ENCODE data around the gene RABL2B.
"Not testable (repeated sequence)": the region's sequence is repeated elsewhere in the genome, so short reads cannot be mapped to it uniquely, and the experiment has no call there.

Gene RABL2B

DNA sequence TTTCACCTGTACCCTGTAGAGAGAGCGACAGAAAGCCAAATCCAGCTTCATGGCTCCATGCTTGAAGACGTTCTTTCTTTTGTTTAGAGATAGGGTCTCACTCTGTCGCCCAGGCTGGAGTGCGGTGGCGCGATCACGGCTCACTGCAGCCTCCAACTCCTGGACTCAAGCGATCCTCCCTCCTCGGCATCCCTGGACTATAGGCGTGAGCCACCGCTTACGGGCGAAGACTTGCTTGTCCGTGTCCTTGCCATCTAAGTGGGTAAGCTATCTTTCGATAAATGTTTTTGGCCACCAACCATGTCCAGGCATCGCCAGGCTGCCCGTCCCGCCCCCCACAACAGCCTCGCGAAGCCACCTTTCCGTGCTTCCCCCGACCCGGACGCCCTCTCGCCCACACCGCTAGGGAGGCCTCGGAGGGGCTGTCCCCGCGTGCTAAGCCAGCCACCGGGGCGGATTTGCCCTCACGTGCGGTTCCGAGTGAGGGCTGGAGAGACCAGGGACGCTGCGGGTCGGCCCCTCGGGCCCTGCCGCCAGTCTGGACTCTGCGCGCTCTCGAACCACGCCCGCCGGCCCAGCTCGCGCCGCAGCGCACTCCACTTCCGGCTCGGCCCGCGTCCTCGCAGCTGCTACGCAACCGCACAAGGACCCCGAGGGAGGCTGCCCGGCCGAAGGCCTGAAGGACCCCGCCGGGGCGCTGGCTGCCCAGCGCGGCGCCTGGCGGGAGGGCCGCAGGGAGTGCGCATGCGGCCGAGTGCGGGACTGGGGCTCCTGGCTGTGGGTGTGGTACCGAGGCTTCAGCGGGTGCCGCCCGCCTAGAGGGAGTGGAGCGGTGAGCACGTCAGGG lies at the start of gene RABL2B:
Gene RABL2B (minus strand): TSS at position 604 of the 847 bp plus-strand sequence. CDS start 1,342 bp downstream, outside the sequence.
- peak; percentile 91 for DNase-seq

DNA sequence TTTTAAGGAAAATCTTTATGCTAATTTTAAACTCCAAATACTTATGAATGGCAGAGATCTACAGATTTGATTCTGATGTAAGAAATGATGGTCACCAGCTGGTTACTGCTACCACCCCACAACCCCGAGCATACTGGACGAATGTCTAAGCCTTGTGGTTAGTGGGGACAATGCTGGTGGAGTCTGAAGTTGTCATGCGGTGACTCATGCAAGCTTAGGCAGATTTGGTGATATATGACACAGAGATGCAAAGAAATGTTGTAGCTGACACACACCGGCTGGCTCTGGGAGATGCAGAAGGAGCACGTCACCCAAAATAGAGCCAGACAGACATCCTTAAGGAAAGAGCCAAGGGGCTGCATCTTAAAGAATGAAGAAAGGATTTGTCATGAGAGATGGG lies 3.5 kb upstream of the RABL2B start:
- peak; percentile 43 for DNase-seq

DNA sequence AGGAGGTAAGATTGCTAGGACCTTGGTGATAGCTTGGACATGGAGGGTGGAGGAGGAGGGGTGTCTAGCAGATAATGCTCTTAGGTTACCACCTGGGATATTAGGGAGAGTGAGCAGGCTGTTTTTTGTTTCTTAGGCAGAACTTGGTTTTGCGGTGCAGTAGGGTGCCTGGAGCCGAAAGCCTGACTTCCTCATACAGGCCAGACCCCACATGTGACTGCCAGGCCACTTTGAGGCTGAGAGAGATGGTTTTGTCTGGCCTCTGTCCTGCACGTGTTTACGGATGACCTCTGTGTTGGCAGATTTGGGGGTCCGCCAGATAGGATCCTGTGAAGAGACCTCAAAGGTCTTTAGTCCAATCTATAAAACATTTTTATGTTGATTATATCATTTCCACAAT lies 1.9 kb upstream of the RABL2B start:
- DNase-seq: not testable (repeated sequence)

DNA sequence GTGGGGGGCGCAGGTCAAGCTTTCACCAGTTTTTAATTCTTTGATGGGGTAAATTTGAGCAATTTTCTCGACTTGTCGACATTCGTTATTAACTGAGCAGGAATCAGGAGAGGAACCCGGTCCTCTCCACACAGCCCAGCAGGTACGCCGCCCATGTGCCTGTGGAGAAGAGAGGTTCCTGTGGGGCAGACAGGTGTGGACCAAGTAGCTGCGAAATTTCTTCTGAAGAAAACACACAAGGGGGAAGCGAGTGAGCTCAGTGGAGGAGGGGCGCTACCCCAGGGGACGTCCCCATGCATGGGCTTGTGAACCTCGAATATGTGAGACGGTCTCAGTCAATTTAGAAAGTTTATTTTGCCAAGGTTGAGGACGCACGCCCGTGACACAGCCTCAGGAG lies 442 bp upstream of the RABL2B start:
- not testable (repeated sequence) for DNase-seq

DNA sequence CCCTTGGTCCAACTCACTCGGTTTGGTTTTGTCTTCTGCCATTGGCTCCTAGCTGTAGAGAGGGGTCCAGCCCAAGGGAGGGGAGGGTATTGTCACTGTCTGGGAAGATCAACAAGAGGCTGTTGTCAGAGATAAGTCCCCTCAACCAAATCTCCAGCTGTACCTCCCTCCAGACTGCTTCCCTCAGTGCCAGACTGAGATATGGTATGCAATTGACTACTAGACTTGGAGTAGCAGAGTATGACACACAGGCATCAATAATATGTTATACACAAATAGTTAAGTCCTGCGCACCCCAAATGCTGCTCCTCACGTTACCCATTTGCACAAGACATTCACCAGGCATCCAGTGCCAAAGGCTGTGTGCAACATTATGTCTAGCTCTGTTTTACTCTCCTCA lies 1.2 kb downstream of the RABL2B start:
- not testable (repeated sequence) for DNase-seq

DNA sequence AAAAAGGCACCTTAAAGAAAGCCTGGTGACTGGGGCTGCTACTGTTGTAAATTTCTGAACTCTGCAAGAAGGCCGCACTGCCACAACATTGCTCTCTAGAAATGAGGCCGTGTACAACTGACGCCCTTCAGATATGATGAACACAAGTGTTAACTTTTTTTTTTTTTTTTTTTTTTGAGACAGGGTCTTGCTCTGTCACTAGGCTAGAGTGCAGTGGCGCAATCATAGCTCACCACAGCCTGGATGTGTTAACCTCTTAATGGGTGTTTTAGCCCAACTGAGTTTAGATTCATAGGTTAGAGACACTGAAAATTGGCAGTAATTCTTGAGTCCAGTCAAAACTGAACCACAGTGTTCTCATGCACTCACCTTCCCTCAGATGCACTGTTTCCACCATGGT lies 3.2 kb downstream of the RABL2B start:
- DNase-seq: peak; percentile 75

DNA sequence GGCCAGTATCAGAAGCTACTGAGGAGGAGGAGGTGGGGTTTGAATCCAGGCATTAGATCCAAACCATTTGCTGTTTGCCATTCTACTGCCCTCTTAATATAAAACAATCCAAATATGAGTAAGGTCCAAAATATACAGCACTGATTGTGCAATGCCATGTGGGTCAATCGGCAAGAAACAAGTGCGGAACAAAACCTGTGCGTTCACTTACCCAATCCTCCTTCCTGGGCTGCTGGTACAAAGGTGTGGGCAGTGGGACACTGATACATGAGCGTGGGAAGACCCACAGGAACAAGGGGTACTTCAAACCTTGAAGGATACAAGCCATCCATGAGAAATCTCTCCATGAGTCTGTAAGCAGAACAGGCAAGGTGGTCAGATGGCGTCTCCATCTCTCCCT lies 5.8 kb downstream of the RABL2B start:
- DNase-seq: not testable (repeated sequence)

DNA sequence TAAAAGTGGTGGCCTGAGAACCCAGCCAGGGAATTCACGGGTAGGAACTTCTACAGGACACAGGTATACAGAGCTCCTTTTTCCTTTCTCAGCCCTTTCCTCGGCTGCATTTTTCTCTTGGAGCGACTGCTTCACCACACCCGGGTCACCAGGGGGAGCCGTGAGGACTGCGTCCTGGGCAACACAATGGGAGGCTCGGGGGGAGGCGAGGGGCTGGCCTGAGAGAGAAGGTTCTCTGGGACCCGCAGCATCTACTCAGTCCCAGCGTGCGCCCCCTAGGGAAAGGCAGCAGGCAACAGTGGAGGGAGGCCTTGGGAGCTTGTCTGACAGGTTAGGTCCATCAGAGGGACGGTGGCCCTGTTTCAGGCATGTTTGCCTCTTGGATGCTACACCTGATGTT lies 8.3 kb downstream of the RABL2B start:
- not testable (repeated sequence) for DNase-seq

DNA sequence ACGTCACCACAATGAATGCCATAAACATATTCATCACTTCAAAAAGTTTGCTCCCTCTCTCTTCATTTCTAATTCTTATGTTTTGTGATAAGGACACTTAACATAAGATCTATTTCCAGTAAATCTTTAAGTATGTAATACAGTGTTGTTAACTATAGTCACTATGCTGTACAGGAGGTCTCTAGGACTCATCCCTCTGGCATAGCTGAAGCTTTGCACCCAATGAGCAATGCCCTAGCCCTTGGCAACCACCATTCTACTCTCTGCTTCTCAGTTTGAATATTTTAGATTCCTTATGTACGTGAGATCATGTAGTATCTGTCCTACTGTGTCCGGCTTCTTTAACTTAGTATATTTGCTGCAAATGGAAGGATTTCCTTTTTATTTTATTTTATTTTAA lies 19.1 kb downstream of the RABL2B start:
- DNase-seq: not testable (repeated sequence)

DNA sequence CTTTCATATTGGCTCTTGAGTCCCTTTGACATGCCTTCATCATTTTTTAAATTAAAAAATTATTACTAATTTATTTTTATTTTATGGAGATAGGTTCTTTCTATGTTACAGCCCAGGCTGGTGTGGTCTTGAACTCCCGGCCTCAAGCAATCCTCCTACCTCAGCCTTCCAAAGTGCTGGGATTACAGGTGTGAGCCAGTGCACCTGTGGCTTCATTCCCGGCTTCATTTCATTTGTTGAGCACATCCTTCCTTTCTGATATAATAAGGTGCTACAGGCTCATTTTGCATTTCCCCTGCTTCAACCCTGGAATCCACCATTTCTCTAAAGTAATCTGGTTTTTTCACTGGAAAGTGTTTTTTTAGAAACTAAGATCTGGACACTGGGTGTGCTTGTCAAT lies 21.6 kb downstream of the RABL2B start:
- not testable (repeated sequence) for DNase-seq

DNA sequence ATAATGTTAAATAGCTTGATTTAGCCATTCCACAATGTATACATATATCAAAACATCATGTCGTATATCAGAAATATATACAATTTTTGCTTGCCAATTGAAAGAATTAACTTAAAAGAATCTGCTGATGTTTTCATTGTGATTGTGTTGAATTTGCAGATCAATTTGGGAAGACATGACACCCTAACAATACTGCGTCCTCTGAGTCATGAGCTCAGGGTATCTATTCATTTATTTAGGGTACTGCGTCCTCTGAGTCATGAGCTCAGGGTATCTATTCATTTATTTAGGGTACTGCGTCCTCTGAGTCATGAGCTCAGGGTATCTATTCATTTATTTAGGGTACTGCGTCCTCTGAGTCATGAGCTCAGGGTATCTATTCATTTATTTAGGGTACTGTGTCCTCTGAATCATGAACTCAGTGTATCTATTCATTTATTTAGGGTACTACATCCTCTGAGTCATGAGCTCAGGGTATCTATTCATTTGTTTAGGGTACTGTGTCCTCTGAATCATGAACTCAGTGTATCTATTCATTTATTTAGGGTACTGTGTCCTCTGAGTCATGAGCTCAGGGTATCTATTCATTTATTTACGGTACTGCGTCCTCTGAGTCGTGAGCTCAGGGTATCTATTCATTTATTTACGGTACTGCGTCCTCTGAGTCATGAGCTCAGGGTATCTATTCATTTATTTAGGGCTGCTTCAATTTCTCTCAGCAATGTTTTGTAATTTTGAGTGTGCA lies 23.7 kb downstream of the RABL2B start:
- not testable (repeated sequence) for DNase-seq

DNA sequence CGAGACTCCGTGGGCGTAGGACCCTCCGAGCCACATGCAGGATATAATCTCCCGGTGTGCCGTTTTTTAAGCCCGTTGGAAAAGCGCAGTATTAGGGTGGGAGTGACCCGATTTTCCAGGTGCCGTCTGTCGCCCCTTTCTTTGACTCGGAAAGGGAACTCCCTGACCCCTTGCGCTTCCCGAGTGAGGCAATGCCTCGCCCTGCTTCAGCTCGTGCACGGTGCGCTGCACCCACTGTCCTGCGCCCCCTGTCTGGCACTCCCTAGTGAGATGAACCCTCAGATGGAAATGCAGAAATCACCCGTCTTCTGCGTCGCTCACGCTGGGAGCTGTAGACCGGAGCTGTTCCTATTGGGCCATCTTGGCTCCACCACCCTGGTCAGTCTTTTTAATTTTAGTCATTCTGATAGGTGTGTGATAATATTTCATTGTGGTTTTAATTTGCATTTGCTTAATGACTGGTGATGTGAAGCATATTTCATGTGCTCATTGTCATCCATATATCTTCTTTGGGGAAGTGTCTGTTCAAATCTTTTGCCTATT lies 26.4 kb downstream of the RABL2B start:
- DNase-seq: peak; percentile 39

DNA sequence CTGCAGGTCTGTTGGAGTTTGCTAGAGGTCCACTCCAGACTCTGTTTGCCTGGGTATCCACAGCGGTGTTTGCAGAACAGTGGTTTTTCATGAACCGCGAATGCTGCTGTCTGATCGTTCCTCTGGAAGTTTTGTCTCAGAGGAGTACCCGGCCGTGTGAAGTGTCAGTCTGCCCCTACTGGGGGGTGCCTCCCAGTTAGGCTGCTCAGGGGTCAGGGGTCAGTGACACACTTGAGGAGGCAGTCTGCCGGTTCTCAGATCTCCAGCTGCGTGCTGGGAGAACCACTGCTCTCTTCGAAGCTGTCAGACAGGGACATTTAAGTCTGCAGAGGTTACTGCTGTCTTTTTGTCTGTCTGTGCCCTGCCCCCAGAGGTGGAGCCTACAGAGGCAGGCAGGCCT lies 27.0 kb downstream of the RABL2B start:
- not testable (repeated sequence) for DNase-seq

DNA sequence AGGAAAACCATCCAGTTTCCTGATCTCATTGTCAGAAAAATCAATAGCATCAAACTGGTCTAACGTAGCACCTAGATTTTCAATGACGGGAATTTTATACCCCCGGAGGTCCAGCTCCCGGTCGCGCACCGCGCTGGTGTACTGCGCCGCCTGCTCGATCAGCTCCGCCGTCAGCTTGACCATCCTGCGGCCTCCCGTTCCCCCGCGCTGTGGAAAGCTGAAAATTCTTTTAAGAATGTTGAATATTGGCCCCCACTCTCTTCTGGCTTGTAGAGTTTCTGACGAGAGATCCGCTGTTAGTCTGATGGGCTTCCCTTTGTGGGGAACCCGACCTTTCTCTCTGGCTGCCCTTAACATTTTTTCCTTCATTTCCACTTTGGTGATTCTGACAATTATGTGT lies 28.2 kb downstream of the RABL2B start:
- not testable (repeated sequence) for DNase-seq

DNA sequence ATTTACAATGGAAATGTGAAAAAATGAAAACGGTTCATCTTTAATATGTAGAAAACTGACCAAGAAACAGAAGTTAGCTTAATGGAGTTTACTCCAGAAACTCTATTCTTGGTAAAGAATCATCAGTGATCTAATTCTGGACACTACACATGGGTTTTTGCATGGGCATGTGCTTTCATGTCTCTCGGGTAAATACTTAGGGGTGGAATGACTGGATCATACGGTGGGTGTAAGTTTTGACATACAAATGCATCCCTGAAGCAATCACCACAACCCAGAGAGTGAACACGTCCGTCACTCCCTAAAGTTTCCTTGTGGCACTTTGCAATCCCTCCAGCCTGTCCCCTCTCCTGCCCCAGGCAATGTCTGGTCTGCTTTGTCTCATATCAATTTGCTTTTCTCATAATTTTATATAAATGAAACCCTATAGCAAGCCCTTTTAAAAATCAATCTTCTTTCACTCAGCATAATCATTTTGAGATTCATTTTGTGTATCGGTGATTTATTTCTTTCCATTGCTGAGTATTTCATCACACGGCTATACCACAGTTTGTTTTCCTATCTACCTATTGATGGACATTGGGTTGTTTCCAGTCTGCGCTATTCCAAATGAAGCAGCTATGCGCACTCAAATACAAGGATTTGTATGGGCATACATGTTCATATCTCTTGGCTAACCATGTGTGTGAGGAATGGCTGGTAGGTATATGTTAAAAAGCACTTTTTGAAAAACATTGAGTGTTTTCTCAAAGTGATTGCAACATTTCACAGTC lies 33.9 kb downstream of the RABL2B start:
- DNase-seq: not testable (repeated sequence)

DNA sequence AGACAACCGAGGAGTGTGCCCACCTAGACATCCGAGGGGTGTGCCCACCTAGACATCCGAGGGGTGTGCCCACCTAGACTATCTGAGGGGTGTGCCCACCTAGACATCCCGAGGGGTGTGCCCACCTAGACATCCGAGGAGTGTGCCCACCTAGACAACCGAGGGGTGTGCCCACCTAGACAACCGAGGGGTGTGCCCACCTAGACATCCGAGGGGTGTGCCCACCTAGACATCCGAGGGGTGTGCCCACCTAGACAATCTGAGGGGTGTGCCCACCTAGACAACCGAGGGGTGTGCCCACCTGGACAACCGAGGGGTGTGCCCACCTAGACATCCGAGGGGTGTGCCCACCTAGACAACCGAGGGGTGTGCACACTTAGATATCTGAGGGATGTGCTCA lies 34.8 kb downstream of the RABL2B start:
- DNase-seq: not testable (repeated sequence)

DNA sequence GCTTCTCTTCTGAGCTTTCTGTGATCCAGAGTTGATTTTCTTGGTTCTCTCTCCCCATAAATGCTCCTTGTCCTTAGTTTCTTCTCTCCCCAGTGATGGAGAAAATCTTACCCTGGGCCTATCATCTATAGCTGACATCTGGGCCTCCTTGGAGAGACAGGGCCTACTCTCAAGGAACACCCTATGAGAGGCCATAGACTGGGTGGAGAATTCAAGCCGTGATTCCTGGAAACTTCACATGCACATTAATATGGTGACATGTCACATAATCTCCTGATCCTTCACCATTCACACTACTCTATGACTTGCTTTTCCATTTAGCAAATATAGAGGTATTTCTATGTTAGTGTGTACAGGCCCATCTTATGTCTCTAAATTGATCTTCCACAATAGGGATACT lies 35.9 kb downstream of the RABL2B start:
- not testable (repeated sequence) for DNase-seq

DNA sequence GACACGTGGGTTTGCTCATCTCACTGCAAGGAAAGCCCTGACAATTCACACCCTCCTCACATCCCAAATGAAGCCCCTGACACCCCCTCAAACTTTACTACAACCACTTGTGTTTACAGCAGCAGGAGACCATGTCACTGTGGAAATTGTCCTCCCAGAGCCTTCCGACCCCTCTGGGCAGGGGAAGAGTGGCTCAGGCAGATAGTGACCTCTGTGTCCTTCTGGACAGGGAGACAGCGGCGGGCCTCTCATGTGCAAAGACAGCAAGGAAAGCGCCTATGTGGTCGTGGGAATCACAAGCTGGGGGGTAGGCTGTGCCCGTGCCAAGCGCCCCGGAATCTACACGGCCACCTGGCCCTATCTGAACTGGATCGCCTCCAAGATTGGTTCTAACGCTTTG lies 39.0 kb downstream of the RABL2B start:
- DNase-seq: not testable (repeated sequence)

DNA sequence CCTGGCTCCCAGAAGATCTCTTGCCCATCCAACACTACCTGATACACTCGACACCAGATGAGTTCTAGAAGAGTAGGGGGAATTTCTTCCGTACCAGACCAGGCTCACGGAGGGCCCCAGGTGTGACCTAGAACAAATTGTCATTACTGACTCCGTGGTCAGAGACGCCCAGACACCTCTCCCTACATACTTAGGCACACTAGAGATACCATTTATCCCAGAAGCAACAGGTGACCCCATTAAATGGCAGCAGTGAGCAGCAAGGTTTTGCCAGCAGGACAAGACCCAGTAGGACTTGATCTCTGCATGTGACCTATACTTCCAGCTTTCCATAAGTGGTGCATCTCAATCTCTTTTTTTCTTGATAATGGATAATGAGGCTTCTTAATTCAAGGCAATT lies 42.7 kb downstream of the RABL2B start:
- not testable (repeated sequence) for DNase-seq

DNA sequence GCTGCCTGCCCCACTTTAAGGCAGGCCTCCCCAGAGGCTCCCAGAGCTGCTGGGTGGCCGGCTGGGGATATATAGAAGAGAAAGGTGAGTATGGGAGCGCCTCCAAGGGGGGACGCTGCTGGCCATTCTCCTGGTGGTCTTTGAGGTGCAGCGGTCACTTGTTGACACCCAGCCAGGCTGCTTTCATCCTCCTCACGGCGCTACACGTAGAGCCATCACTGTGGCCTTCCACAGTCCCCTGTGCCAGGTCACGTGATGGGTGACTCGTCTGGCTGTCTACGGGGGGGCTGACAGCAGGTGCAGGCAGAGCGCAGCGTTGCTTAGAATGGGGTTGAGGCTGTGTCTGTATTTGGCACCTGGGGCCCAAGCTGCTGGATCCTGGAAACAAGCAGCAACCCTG lies 43.5 kb downstream of the RABL2B start:
- no peak for DNase-seq

DNA sequence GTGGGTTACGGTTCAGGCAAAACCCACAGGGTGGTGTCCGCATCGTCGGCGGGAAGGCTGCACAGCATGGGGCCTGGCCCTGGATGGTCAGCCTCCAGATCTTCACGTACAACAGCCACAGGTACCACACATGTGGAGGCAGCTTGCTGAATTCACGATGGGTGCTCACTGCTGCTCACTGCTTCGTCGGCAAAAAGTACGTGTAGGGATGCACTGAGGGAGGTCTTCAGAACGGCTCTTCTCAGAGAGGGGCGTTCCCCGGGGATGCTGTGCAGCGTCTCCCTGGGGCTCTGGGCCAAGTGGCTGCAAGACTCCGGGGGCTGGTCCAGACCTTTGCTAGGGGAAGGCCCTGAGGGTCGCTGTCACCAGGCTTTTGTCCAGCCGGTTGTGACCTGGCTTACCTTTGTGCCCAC lies 44.2 kb downstream of the RABL2B start:
- DNase-seq: no peak

DNA sequence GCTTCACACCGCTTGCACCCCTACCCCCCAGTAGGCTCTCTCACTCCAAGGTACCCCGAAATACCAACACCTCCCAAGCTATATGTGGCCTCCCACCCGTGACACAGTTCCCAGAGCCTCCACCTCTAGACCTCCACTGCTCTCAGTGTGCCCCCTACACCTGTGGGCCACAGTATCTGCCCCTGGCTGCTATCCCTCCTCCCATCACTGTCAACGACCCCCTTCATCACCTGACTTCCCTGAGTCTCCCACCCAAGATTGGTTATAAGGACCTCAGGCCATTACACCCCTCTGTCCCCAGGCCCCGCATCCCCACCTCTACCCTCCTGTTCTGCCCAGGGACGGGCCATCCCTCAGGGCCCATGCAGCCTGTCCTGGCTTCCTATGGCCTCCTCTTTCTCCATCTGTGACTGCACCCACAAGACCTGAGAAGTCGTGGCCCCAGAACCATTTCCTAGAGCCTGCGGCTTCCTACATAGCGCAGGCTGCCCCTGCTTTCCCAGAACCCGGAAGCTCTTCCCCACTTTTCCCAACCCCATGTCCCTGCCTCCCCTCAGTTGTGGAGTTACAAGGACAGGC lies 44.7 kb downstream of the RABL2B start:
- DNase-seq: no peak

Measured in activated CD4-positive, alpha-beta T cell treated with anti-CD3 and anti-CD28 coated beads, Interleukin-2, amount 50 U/mL, for 16 hours (primary cell).